Astrocyte of the cerebellum (primary cell): ENCODE results near the gene FUOM.

Experiments
- DNase-seq: peaks from one replicate; pipeline ENCODE4 v3.0.0-alpha.2; 2011; ENCODE audit warnings: low read depth
- H3K4me3 ChIP-seq: 2 replicates; pipeline ENCODE4 v1.5.1; 2011; ENCODE audit warnings: mild to moderate bottlenecking, low read depth, low read length, moderate library complexity
- in situ Hi-C: cut with HindIII; loops from 2 replicates; pipeline ENCODE4 v1.10.0; 2017; ENCODE audit warnings: low sequenced_read_pairs
- TF ChIP-seq, protein P1 (sequence below): IDR thresholded peaks from 2 replicates; pipeline ENCODE4 v1.5.1; 2012; ENCODE audit warnings: low read length, low read depth, moderate library complexity, mild to moderate bottlenecking; ENCODE audit errors: missing control alignments

Gene FUOM

DNA sequence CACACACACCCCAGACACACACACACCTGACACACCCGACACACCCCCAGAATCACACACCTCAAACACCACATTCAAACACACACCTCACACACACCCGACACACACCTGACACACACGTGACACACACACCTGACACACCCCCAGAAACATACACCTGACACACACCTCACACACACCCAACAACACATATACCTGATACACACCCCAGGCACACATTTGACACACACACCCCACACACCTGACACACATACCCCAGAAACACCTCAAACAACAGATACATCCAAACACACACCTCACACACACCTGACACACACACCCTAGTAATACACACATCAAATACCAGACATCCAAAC, 20.5 kb downstream of the FUOM start:
- H3K4me3 ChIP-seq, result no peak overlapping the region
- in situ Hi-C loops, result no loop called here
- no peak for DNase-seq
- TF ChIP-seq, protein P1, sequence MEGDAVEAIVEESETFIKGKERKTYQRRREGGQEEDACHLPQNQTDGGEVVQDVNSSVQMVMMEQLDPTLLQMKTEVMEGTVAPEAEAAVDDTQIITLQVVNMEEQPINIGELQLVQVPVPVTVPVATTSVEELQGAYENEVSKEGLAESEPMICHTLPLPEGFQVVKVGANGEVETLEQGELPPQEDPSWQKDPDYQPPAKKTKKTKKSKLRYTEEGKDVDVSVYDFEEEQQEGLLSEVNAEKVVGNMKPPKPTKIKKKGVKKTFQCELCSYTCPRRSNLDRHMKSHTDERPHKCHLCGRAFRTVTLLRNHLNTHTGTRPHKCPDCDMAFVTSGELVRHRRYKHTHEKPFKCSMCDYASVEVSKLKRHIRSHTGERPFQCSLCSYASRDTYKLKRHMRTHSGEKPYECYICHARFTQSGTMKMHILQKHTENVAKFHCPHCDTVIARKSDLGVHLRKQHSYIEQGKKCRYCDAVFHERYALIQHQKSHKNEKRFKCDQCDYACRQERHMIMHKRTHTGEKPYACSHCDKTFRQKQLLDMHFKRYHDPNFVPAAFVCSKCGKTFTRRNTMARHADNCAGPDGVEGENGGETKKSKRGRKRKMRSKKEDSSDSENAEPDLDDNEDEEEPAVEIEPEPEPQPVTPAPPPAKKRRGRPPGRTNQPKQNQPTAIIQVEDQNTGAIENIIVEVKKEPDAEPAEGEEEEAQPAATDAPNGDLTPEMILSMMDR, result no peak

DNA sequence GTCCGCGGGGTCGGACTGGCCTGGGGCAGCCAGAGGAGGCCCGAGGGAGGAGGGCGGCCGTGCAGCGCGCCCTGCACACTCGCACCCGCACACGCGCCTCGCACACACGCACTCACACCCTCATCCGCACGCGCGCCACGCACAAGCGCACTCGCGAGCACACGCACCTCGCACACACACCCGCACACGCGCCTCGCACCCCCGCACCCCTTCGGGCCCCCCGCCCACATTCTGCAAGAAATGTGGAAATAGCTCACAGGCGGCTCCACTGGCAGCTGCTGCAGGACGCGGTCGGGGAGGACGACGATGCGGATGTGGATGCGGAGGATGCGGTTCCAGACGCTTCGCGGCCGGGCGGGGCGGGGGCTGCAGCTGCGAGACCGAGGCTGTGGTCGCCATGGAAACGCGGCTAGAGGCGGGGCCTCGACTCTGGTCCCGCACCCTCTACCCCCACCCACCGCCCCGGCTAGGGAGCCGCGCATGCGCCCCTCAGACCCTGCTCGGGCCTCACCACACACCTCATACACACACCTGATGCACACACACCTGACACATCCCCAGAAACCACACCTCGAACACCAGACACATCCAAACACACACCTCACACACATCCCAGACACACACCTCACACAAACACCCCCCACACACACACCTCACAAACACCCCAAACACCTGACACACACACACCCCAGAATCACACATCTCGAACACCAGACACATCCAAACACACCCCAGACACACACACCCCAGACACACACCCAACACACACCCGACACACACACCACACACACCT, 21.0 kb downstream of the FUOM start, which contains the start of gene CALY:
Gene CALY (minus strand): TSS at position 320 of the 793 bp plus-strand sequence. CDS start 7,907 bp downstream, outside the sequence.
- in situ Hi-C loops, result no loop called here
- TF ChIP-seq, protein P1, result no peak
- no peak for DNase-seq
- no peak within 1 kb of the TSS for H3K4me3 ChIP-seq

DNA sequence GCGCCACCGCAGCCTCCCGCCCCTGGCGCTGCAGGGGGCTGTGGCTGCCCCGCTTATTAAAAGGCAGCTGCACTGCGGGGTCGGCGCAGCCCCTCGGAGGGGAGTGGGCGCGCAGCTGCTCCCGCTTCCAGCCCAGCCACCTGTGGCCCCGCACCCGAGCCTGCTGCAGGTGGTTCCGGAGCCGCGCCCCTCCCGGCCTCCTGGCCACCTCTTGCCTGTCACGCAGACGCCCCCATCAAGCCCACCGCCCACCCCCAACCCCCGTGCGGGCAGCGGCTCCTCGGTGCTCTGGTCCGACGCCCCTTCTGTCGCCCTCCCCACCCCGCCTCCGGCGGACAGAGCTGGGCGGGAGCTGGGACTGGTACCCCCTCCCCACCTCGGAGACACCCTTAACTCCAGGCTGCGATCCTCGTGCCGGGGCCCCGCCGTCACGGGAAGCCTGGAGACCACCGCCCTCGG, 21.7 kb downstream of the FUOM start:
- in situ Hi-C loops, result no loop called here
- DNase-seq, result no peak
- H3K4me3 ChIP-seq, result no peak overlapping the region
- TF ChIP-seq, protein P1, result no peak

DNA sequence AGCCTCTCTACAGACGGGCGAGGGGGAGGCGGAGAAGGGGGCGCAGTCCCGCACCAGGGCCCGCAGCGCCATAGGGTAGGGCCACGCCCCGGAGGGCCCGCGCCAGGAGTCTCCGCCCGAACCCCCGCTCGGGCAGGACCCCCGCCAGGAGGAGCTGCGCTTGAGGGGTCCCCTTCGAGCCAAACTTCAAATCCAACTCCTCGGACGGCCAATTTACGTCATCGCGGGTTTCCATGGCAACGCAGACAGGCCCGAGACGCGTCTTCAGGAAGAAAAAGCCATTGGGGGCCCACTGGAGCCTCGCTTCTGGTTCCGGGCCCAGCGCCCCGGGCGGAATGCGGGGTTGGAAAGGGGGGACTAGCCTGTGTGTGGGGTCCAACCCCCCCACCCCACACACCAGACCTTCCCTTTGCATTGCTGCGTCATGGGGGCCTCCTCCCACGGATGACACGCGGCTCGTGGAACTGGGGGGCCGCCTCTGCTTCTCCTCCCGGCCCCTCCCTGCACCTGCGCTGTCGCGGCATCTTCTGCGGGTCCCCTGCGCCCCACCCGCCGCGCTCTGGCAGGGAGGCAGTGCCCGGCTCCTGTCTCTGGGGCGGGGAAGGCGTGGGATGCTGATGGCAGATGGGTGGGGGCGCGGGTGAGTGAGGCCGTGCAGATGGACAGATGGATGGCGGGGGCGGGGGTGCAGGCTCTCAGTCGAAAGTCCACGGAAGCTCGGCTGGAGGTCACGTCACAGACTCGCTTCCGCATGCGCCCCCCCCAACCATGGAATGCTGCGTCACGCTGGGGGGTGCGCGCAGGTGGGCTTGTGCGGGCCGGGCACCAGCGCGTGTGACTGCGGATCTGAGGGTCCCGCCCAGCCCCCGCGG, 22.3 kb downstream of the FUOM start:
- TF ChIP-seq, protein P1, result no peak
- H3K4me3 ChIP-seq, result peak overlapping the region; percentile 36
- peak; percentile 41 for DNase-seq
- in situ Hi-C loops, result no loop called here

DNA sequence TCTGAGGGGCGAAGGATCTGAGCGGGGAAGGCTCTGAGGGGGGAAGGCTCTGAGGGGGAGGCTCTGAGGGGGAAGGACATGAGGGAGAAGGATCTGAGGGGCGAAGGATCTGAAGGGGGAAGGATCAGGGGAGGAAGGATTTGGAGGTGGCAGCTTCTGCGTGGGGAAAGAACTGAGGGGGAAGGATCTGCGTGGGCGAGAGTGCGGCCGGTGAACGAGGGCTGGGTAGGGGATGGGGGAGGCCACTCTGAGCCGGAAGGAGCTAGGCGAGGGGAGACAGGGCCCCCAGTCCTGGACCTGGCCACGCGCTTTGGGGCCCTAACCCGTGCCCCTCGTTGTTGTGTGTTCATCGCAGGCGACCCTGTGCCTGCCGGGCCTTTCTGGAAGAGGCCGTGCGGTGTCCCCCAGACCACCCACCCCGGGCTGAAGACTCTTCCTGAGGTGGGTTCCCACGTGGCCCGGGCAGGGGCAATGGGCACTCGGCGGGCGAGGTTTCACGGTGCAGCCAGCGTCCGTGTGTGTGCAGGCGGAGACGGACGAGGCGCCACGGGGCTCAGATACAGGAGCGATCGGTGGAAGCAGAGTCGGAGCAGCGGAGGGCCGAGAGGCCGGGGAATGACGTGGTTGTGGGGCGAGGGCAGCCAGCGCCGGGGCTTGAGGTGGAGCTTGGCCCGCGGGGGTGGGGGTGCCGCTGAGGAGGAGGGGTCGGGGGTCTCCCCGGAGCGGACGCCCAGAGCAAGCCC, 23.1 kb downstream of the FUOM start:
- DNase-seq, result no peak
- in situ Hi-C loops, result no loop called here
- peak overlapping the region; percentile 36 for H3K4me3 ChIP-seq
- TF ChIP-seq, protein P1, result no peak
